8988T (cell line): Measurements from ENCODE around the gene HUWE1.

Experiments used
- DNase-seq: peaks from one replicate; pipeline ENCODE4 v3.0.0; 2011

The HUWE1 gene

GRCh38 chrX:53494436-53494835, 192.1 kb downstream of the HUWE1 start:
- DNase-seq = no peak

GRCh38 chrX:53486285-53486684, 200.2 kb downstream of the HUWE1 start:
- DNase-seq = no peak

- DNase-seq = no peak
Measured at GRCh38 chrX:53483838-53484405, 202.6 kb downstream of the HUWE1 start.

GRCh38 chrX:53483416-53483815, 203.1 kb downstream of the HUWE1 start:
- DNase-seq = no peak
